IPS-18c (cell line): ENCODE results near the gene TNFRSF18.

Experiments
- H3K4me3 ChIP-seq: 2 replicates; pipeline ENCODE4 v1.7.0; 2013; ENCODE audit warnings: low read depth, mild to moderate bottlenecking, low read length, moderate library complexity; ENCODE audit not compliant: insufficient read depth
- H3K9me3 ChIP-seq: one replicate; pipeline ENCODE4 v1.6.1; 2013; ENCODE audit warnings: mild to moderate bottlenecking, low read length, moderate library complexity; ENCODE audit not compliant: control insufficient read depth, insufficient read depth

TNFRSF18 gene

DNA sequence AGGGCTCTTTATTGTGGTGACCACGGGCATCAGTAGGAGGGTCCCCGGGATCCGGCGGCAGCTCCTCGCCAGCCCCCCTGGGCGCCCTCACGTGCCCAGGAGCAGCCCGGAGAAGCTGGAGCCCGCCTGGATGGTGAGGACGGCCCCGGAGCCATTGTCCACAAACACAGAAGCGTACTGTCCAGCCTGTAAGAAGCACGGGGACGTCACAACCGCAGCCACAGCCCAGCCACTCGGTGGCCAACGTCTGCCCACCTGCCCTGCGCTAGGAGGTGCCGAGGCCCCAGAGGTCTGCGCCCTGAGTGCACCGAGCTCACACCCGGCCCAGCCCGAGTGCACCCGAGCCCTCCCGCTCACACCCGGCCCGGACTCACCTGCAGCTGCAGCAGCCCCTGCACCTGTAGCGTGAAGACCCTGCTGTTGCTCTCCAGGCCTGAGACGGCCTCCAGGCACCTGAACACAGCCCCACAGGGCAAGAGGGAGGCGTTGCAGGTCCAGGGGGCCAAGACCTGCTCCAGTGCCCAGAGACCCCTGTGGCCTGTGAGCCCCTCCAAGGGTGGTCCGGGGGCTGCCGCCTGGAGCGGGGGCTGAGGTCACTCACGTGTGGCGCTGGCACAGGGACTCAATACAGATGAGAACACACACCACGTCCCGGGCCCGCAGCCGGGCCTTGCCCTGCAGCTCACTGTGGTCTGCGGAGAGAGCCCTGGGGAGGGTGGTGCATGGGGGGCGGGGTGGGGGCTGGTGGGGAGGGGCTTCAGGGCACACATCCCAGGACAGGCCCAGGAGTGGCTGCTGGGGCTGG lies 36.3 kb upstream of the TNFRSF18 start:
- no peak overlapping the region for H3K4me3 ChIP-seq
- H3K9me3 ChIP-seq = no peaks in the 10 kb centered on the region

- H3K4me3 ChIP-seq = no peak overlapping the region
- H3K9me3 ChIP-seq = no peaks in the 10 kb centered on the region
These were observed 35.3 kb upstream of the TNFRSF18 start for GRCh38 chr1:1241588-1242219.

DNA sequence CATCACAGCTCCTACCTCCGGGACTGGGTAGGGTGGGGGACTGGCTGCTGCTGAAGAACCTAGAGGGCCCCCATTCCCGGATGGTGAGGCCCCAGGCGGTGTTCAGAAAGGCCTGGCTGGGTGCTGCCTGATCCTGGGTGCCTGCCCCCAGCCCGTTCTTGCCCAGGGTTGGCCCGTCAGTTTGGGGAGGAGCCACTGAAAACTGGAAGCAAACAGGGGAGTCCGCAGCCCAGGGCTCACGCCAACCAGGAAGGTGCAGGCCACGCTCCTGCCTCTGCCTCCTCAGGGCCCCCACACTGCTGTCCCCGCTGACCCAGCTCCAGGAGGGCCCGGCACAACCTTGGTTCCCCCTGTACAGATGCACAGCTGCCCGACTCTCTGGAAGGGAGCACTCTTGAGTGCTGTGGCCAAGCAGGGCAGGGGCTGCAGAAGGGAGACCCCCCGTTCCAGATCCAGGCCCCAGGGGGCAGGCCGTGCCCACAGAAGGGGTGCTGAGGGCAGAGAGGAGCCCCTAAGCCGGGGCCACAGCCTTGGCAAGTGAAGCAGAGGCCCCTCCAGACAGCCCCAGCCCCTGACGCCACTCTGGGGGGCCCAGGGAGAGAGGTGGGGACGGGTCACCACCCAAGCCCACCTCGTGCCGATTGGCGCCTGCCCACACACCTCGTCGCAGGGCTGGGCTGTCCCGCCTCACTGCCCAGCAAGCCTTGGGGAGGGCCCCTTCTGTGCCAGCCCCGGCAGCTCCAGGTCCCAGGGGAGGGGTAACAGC lies 34.6 kb upstream of the TNFRSF18 start:
- Histone ChIP-seq H3K4me3 (no peak overlapping the region), H3K9me3 (no peaks in the 10 kb centered on the region)

- H3K9me3 ChIP-seq = no peaks in the 10 kb centered on the region
- no peak overlapping the region for H3K4me3 ChIP-seq
These were observed 33.9 kb upstream of the TNFRSF18 start for GRCh38 chr1:1240348-1240732.

- H3K9me3 ChIP-seq = no peaks in the 10 kb centered on the region
- H3K4me3 ChIP-seq = no peak overlapping the region
These were observed 33.4 kb upstream of the TNFRSF18 start for GRCh38 chr1:1239614-1240347.

GRCh38 chr1:1239227-1239613 lies 32.8 kb upstream of the TNFRSF18 start:
- Histone ChIP-seq H3K4me3 (no peak overlapping the region), H3K9me3 (no peaks in the 10 kb centered on the region)

- Histone ChIP-seq H3K4me3 (no peak overlapping the region), H3K9me3 (no peaks in the 10 kb centered on the region)
These were observed 32.3 kb upstream of the TNFRSF18 start for GRCh38 chr1:1238702-1239178.

DNA sequence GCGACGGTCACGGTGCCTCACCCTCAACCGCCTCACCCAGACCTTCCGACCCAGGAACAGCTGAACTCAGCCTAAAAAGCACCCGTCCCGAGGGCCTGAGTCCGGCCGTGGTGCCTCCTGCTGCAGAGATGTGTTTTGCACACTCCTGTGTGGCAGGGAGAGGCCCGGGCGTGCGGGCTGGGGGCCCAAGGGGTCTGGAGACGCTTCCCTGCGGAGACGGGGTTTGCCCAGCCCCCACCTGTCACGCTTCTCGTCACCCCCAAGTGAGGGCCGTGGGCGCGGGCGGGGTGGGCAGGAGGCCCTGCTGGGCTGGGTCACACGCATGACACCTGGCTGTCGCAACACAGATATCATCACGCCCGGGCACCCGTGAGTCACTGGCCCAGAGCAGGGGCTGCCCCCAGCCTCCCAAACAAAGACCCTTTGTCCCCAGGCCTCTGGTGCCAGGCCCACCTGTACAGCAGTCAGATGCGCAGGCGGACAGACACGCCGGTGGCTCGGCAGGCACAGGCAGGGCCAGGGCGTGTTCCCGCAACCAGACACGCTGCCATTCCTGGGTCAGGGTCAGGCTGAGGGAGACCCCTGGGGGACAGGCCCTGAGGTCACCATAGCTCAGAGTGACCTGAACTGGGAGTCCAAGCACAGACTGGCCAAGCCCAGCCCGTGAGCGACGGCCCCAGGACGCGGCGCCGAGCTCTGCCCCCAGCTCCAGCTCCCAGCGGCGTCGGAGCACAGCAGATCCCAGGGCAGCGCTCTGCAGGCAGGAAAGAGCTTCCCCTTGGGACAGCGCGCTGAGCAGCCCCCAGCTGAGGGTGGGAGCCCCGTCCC lies 31.7 kb upstream of the TNFRSF18 start:
- Histone ChIP-seq H3K9me3 (no peaks in the 10 kb centered on the region), H3K4me3 (no peak overlapping the region)

DNA sequence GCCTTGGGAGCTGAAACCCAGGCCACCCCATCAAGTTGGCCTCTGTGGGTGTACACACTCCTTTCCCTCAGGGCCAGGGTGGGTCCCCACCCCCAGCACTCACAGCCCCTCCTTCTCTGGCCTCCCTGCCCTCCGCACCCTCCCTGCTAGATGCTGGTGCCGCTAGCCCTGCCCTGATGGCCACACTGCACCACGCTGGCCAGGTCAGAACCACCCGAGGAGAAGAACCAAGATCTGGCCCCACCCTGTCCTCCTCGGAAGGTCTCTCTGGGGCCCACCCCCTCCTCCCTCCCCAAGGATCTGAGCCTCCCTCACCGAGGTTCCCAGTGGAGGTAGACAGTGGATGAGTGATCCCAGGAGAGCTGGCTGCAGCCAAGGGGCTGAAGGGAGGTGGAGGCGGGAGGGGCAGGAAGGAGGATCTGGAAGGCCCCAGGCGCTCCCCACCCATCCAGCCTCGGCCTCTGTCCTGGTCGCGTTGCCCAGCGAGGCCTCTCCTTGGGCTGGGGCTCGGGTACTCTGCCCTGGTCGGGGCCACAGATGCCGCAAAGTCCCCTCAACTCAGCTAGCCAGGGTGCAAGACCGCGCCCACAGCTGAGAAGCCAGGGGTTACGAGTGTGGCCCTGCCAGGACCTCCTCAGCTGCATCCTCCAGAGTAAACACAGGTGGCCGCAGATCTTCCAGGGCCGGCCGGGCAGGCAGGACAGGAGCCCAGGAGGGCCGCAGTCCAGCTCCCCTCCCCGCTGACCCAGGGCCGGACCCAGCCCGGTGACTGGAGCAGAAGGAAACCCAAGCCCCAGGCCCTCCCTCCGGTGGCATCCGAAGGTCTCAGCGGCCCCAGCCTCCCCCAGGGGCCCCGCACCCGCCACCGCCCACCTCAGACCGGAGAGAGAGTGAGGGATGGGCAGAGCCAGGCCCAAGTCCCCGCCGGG lies 30.8 kb upstream of the TNFRSF18 start:
- H3K4me3 ChIP-seq = no peak overlapping the region

DNA sequence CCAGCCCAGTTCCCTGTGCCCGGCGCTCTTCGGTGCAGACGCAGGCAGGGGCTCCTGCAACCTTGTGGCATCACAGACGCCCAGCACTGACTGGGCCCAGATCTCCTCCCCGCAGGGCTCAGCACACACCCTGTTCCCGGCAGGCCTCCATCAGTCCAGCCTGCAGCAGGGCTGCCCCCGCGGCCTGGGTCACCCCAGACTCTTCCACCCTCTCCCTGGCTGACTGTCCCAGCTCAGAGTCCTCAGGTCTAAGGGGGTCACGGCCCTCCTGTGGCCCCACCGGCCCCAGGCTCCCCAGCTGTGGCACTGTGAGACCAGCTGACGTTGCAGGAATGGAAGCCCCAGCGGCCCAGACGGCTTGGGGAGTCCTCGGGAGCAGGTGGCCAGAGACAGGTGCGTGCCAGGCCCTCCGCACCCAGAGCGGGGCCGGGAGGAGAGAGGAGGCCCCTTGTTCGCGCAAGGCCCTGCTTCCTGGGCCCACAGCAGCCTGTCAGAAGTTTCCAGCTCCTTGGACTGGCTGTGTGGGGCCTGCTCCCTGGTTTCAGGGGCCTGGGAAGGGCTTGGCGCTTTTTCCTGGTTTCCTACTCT lies 29.9 kb upstream of the TNFRSF18 start:
- Histone ChIP-seq H3K4me3 (no peak overlapping the region), H3K9me3 (peaks cover 6% of the 10 kb centered on the region)

More for the DNA sequence above, 30.8 kb upstream of the TNFRSF18 start:
- peaks cover 6% of the 10 kb centered on the region for H3K9me3 ChIP-seq

- H3K9me3 ChIP-seq = peaks cover 6% of the 10 kb centered on the region
- H3K4me3 ChIP-seq = no peak overlapping the region
These were observed 28.8 kb upstream of the TNFRSF18 start for GRCh38 chr1:1235016-1235744.

GRCh38 chr1:1234180-1234808 lies 27.9 kb upstream of the TNFRSF18 start:
- Histone ChIP-seq H3K4me3 (no peak overlapping the region), H3K9me3 (peaks cover 6% of the 10 kb centered on the region)

DNA sequence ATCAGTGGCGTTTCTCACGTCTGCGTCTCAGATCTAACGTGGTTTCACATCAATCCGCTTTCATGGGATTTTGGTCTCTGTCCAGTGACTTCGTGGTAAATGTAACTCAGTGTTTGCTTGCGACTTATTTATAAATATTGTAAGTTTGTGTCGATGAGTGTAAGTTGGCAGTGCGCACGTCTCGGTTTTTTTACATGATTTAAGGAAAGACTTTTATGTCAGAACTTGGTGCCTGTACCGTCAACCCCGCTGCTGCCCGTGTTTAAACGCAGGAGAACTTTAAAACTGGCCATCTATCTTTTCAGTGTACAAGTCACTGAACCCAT lies 27.1 kb upstream of the TNFRSF18 start:
- H3K4me3 ChIP-seq = no peak overlapping the region

GRCh38 chr1:1232796-1233566 lies 26.6 kb upstream of the TNFRSF18 start:
- Histone ChIP-seq H3K4me3 (0 out of 2 replicates have a peak overlapping the region, but pooled peaks have one; percentile 9), H3K9me3 (peaks cover 6% of the 10 kb centered on the region)

More for the DNA sequence above, 27.1 kb upstream of the TNFRSF18 start:
- H3K9me3 ChIP-seq = peaks cover 6% of the 10 kb centered on the region
